ENCODE data around the gene SLC16A13. TPM values are rescaled to one million over a fixed set of nuclear protein-coding genes. Genes with fewer than 3 reads are reported as not detected.

SLC16A13 gene
- total RNA-seq, 2 donors from 2014 or later = 0.70 to 0.71 TPM

DNA sequence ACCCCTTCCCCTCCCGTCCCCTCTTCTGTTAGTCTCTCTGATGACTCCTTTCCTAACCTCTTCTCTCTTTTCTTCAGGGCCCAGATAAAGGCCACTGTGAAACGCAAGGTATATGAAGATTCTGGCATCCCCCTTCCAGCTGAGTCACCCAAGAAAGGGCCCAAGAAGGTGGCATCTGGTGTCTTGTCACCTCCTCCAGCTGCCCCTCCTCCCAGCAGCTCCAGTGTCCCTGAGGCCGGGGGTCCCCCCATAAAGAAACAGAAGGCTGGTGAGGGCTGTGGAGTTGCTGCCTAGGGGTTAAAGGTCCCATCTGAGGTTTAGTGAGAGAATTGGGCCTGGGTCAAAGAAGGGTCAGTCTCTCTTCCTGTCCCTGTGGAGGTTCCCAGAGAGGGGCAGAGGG lies 19.4 kb upstream of the SLC16A13 start:
- peaks cover 0 to 67% of the 10 kb centered on the region in 2 donors for H3K4me1 ChIP-seq

DNA sequence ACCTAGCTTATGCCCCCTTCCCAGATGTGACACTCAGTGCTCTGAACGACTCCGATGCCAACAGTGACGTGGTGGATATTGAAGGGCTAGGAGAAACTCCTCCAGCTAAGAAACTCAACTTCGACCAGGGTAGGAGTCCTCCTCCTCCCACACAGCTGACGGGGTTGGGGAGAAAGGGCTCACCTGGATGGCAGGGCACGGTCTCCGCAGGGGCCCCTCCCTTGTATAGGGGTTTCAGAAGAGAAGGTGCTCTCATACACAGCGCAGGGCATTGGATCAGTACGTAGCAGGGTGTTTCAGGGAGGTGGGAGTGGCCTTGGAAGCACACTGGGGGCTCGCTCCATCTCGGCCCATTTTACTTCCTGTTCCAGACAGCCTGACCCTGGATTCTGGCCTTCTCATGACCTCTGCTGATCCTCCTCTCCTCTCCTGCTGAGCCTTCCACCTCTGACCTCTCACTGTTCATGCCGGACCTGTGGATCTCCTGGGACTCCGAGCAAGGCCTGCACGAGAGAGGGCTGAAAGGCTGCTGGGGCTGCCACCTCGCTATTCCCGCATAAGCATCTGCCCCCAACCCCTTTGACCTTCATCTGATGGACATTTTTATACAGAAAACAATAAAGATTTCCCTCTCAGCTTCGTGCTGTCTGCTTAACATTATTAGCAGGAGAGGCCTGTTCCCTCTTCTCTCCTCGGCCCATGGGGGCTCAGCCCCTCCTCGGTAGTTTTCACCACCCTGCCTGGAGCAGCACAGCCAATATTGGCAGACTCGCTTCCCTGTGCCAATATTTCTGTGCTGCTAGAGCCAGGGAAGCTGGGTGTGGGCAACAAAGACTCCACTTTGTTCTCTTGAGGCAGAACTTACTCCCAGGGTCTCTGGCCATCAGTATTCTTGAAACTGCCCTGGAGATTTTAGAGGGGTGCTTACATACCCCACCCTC lies 18.7 kb upstream of the SLC16A13 start:
- TF ChIP-seq, protein P1, sequence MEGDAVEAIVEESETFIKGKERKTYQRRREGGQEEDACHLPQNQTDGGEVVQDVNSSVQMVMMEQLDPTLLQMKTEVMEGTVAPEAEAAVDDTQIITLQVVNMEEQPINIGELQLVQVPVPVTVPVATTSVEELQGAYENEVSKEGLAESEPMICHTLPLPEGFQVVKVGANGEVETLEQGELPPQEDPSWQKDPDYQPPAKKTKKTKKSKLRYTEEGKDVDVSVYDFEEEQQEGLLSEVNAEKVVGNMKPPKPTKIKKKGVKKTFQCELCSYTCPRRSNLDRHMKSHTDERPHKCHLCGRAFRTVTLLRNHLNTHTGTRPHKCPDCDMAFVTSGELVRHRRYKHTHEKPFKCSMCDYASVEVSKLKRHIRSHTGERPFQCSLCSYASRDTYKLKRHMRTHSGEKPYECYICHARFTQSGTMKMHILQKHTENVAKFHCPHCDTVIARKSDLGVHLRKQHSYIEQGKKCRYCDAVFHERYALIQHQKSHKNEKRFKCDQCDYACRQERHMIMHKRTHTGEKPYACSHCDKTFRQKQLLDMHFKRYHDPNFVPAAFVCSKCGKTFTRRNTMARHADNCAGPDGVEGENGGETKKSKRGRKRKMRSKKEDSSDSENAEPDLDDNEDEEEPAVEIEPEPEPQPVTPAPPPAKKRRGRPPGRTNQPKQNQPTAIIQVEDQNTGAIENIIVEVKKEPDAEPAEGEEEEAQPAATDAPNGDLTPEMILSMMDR (IDR thresholded peaks at IDR 0.05) = no peak
- peaks cover 0 to 70% of the 10 kb centered on the region in 2 donors for H3K4me1 ChIP-seq
- peaks cover 7% of the 10 kb centered on the region for H3K36me3 ChIP-seq
- H3K9me3 ChIP-seq = no peaks in the 10 kb centered on the region
- H3K27me3 ChIP-seq = no peaks in the 10 kb centered on the region
- DNase-seq (ENCODE audit: low spot score) = no peak
- peak overlapping the region; percentile 87 to 93 for H3K27ac ChIP-seq
- H3K4me3 ChIP-seq = peak overlapping the region in 1 of 2 donors; percentile 58

More for the DNA sequence above, 19.4 kb upstream of the SLC16A13 start:
- Histone ChIP-seq H3K27me3 (no peaks in the 10 kb centered on the region), H3K27ac (peak overlapping the region; percentile 93 to 97), H3K4me3 (no peak overlapping the region), H3K9me3 (no peaks in the 10 kb centered on the region), H3K36me3 (peaks cover 7% of the 10 kb centered on the region)
- TF ChIP-seq, protein P1 (IDR thresholded peaks at IDR 0.05) = no peak
- no peak for DNase-seq (ENCODE audit: low spot score)

DNA sequence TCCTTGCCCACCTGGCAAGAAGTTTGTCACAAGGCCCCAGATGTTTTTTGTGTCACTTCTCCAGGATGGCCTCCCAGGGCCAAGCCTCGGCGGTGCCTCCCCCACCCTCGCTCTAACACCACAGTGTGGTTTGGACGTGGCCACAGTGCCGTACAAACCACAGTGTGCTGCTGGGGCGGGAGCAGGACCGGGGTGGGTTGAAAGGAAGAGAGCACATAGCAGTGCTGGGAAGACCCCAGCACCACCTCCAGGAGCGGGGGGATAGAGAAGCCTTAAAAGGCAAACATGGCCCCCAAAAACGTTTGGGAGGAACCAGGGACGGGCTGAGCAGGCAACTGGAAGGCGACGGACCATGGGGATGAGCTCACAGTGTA lies 18.0 kb upstream of the SLC16A13 start:
- H3K9me3 ChIP-seq = no peaks in the 10 kb centered on the region
- peaks cover 0 to 76% of the 10 kb centered on the region in 2 donors for H3K4me1 ChIP-seq
- H3K27me3 ChIP-seq = peaks cover 0 to 5% of the 10 kb centered on the region in 2 donors
- peak overlapping the region in 1 of 2 donors; percentile 58 for H3K4me3 ChIP-seq
- TF ChIP-seq, protein P1 (IDR thresholded peaks at IDR 0.05) = no peak
- no peak for DNase-seq (ENCODE audit: low spot score)
- peak overlapping the region; percentile 85 to 87 for H3K27ac ChIP-seq
- H3K36me3 ChIP-seq = peaks cover 7% of the 10 kb centered on the region

DNA sequence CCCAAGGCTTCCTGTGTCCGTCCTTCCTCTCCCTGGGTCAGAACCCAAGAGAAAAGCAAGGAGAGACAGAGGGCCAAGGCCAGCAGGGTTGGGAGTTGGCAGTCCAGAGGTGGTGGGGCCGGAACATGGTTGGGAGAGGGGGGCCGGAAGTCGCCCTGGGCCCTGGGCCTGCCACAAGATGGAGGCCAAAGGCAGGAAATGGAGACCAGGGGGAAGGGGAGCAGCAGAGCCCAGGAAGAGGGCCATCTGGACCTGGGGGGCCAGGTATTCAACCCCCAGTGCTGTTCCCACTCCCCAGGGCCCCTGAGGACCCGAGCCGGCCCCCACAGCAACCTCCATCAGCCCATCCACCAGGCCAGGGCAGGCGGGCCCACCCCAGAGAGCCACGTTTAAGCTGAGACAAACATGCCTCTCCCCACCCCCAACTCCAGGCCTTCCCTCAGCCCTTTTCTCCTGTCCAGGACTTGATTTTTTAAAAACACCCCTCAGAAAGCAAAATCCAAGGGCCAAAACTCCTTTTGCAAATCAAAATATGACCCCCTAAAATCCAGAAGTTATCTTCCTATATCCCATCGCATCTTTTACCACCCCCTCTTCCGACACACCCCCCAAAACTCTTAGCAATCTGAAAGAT lies 17.4 kb upstream of the SLC16A13 start:
- Histone ChIP-seq H3K4me1 (peaks cover 0 to 72% of the 10 kb centered on the region in 2 donors), H3K36me3 (peaks cover 7% of the 10 kb centered on the region), H3K27me3 (peaks cover 0 to 5% of the 10 kb centered on the region in 2 donors), H3K9me3 (no peaks in the 10 kb centered on the region), H3K4me3 (peak overlapping the region; percentile 58 to 60), H3K27ac (peak overlapping the region; percentile 85 to 87)
- TF ChIP-seq, protein P1 (IDR thresholded peaks at IDR 0.05) = no peak
- DNase-seq (ENCODE audit: low spot score) = peak; percentile 80

DNA sequence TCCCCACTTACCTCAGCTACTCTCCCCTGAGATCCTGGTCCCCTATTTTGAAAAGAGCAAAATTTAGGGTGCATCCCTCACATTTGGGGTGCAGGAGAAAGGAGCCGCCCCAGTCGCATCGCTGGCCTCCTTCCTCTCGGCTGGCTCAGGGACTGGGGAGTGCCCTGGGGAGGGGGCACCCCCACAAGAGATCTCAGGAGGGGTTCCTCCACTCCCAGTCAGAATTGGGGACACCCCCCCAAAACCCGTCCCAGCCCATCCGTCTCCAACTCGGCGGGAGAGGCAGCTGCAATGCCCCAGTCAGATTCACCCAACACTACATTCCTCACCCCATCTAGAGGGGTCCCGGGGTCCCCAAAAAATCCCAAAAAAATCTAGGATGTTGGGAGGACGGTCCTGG lies 16.4 kb upstream of the SLC16A13 start:
- peak overlapping the region; percentile 85 to 87 for H3K27ac ChIP-seq
- peak overlapping the region; percentile 58 to 60 for H3K4me3 ChIP-seq
- H3K36me3 ChIP-seq = peaks cover 7% of the 10 kb centered on the region
- TF ChIP-seq, protein P1 (IDR thresholded peaks at IDR 0.05) = no peak
- peaks cover 0 to 63% of the 10 kb centered on the region in 2 donors for H3K4me1 ChIP-seq
- no peak for DNase-seq (ENCODE audit: low spot score)
- H3K27me3 ChIP-seq = peaks cover 0 to 5% of the 10 kb centered on the region in 2 donors
- no peaks in the 10 kb centered on the region for H3K9me3 ChIP-seq
